ENCODE measurements around the gene SKAP2.

The SKAP2 gene

DNA sequence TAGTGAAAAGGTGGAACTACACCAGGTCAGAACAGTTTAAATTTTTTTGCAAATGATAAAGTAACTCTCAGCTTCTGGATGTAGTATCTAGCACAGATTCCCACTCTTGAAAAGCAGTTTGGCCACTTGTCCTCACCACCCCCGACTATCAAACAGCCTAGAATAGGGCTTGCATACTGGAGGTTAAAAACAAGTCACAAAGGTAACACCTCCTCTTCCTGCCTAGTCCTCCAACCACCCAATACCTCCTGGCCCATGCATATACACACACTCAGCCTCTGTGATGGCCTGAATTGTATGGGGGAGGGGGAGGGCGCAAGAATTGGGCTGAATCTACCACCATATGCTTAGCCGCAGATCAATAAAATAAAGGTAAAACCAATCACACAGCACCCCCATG is 5.7 kb downstream of the SKAP2 start:
- TF ChIP-seq, protein P1, sequence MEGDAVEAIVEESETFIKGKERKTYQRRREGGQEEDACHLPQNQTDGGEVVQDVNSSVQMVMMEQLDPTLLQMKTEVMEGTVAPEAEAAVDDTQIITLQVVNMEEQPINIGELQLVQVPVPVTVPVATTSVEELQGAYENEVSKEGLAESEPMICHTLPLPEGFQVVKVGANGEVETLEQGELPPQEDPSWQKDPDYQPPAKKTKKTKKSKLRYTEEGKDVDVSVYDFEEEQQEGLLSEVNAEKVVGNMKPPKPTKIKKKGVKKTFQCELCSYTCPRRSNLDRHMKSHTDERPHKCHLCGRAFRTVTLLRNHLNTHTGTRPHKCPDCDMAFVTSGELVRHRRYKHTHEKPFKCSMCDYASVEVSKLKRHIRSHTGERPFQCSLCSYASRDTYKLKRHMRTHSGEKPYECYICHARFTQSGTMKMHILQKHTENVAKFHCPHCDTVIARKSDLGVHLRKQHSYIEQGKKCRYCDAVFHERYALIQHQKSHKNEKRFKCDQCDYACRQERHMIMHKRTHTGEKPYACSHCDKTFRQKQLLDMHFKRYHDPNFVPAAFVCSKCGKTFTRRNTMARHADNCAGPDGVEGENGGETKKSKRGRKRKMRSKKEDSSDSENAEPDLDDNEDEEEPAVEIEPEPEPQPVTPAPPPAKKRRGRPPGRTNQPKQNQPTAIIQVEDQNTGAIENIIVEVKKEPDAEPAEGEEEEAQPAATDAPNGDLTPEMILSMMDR (IDR thresholded peaks at IDR 0.05; ENCODE audit: insufficient read depth, low read length, missing control alignments): no peak
- ChIA-PET POLR2A (no interaction called here), CTCF (interaction anchor here (1.0 to 1.7 kb wide), 2 partner anchors 12 to 290 kb away, joined by 3 to 4 read pairs; no protein-coding TSS in a partner anchor)
- no peak for DNase-seq (ENCODE audit: low read depth, low spot score)
- no peak overlapping the region for H3K4me3 ChIP-seq (ENCODE audit: low read depth, low read length)

DNA sequence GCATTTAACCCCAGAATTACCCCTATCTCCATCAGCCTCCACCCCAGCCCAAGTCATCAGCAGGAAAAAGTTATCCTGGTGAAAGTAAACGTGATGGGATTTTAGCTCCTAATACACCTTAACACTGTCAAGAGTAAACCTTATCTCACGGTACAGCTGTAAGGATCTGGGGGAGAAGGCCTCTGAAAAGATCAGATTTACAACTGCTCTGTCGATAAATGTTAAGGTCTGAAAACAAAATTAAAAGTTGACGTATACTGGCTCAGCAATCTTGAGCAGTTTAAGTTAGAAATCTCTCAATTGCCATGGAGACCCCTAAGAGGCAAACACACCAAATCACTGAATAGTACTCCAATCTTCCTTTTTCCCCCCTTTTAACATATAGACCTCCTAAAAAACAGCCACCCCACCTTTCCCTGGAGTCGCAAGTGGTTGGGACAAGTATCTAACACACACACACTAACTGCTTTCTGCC is 6.1 kb downstream of the SKAP2 start:
- no peak overlapping the region for H3K4me3 ChIP-seq (ENCODE audit: low read depth, low read length)
- CTCF ChIA-PET: interaction anchor here (1.0 to 1.7 kb wide), 2 partner anchors 12 to 290 kb away, joined by 3 to 4 read pairs; no protein-coding TSS in a partner anchor
- TF ChIP-seq, protein P1 (IDR thresholded peaks at IDR 0.05; ENCODE audit: insufficient read depth, low read length, missing control alignments): no peak
- POLR2A ChIA-PET: no interaction called here
- no peak for DNase-seq (ENCODE audit: low read depth, low spot score)

- CTCF ChIA-PET: interaction anchor here (0.8 to 6.0 kb wide), 5 partner anchors 9 to 292 kb away, joined by 3 to 71 read pairs (median 3); partner anchors contain the start of gene HOXA5
- 0 out of 2 replicates have a peak overlapping the region, but pooled peaks have one; percentile 7 for H3K4me3 ChIP-seq (ENCODE audit: low read depth, low read length)
Measured at GRCh38 chr7:26857506-26858240, 6.7 kb downstream of the SKAP2 start.

GRCh38 chr7:26857170-26857505 is 7.3 kb downstream of the SKAP2 start:
- ChIA-PET POLR2A (no interaction called here), CTCF (interaction anchor here (0.8 to 6.0 kb wide), 4 partner anchors 9 to 305 kb away, joined by 3 to 71 read pairs (median 26); partner anchors contain the start of gene HOXA5)
- TF ChIP-seq, protein P1 (IDR thresholded peaks at IDR 0.05; ENCODE audit: insufficient read depth, low read length, missing control alignments): no peak
- DNase-seq (ENCODE audit: low read depth, low spot score): no peak
- no peak overlapping the region for H3K4me3 ChIP-seq (ENCODE audit: low read depth, low read length)

More at GRCh38 chr7:26857506-26858240, 6.7 kb downstream of the SKAP2 start:
- DNase-seq (ENCODE audit: low read depth, low spot score): no peak
- POLR2A ChIA-PET: no interaction called here
- TF ChIP-seq, protein P1 (IDR thresholded peaks at IDR 0.05; ENCODE audit: insufficient read depth, low read length, missing control alignments): no peak

DNA sequence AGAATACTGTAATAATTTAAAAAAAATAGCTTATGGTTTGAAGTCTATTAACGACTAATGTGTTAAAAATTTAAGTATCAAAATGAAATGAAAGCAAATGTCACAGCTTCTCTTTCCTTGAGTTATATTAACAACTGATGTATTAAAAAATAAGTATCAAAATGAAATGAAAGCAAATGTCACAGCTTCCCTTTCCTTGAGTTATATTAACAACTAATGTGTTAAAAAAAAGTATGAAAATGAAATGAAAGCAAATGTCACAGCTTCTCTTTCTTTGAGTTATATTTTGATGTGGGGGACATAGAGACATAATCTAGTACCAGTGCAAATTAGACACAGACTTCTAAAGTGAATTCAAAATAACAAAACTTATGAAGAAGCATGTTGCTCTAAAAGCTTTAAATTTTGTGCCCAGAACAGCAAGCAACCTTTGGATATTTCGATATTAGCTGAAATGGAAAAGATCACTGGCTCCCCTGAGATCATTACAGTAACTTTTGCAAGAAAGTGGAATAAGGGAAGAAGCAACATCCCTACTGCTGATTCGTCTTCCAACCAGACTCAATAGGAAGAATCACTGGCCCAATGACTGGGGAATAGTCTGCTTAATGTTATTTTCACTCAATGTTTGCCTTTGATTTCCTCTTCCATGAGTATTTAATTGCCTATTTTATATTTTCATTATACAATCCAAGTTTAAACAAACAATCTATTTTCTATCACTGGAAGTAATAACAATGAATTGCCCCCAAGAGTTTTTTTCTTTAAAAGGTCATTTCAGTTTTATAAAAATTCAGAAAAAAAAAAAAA is 8.0 kb downstream of the SKAP2 start:
- DNase-seq (ENCODE audit: low read depth, low spot score): no peak
- no peak overlapping the region for H3K4me3 ChIP-seq (ENCODE audit: low read depth, low read length)
- CTCF ChIA-PET: interaction anchor here (0.9 to 6.0 kb wide), 7 partner anchors 55 to 306 kb away, joined by 3 to 71 read pairs (median 9); partner anchors contain the start of genes HOXA4, HOXA5 and HOXA7
- TF ChIP-seq, protein P1 (IDR thresholded peaks at IDR 0.05; ENCODE audit: insufficient read depth, low read length, missing control alignments): no peak
- POLR2A ChIA-PET: interaction anchor here (0.6 kb wide), 1 partner anchor 152 kb away, joined by 3 read pairs; no protein-coding TSS in a partner anchor
